Measurements from ENCODE around the gene EFNA5.
"Not testable (repeated sequence)": the region's sequence is repeated elsewhere in the genome, so short reads cannot be mapped to it uniquely, and the experiment has no call there.

EFNA5 gene

DNA sequence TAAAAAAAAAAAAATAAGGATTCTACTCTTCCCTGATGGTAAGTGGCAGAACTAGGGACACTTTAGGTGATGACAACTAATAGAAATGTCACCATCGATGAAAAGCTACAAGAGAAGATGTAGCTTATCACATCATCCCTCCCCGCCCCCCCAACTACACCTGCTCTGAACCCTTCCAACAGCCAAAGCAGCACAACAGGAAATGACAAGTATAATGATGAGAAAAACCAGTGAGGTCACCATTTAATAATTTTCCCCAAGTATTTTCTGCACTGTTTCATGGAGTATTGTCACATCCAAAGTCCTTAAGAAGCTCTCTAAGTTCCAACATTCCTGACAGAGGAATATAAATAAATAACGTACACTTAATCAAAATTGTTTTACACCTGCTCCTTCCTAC lies 221.4 kb downstream of the EFNA5 start:
- no peak for DNase-seq

DNA sequence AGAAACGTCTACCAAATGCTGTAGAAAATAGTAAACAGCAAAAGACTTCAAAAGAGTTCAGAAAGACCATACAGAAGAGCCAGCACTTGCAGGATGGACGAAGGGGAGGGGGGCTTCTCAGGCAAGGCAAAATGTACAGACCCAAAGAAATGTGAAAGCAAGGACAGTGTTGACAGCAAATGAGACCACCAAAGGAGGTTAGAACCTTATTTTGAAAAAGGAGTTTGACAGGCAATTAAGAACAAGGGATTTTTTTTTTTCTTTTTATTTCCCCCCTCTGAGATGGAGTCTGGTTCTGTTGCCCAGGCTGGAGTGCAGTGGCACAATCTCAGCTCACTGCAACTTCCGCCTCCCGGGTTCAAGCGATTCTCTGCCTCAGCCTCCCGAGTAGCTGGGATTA lies 223.2 kb downstream of the EFNA5 start:
- DNase-seq = no peak

DNA sequence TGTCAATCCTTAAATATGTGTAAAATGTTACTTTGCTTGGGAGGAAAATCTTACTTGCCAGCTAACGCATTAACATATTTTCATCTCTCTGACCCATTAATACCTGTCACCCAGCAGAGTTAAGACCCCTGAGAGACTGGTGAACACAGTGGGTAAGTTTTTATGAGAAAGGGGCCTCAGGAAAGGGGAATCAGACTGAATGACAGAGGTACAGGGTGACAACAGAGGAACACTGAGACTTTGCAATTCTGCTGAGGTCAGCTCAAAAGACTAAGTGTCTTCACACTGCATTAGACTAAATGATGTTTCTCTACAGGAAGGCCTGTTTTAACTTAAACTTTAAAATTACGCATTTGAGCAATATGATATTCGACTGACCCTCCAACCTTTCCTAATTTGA lies 223.8 kb downstream of the EFNA5 start:
- DNase-seq = no peak

DNA sequence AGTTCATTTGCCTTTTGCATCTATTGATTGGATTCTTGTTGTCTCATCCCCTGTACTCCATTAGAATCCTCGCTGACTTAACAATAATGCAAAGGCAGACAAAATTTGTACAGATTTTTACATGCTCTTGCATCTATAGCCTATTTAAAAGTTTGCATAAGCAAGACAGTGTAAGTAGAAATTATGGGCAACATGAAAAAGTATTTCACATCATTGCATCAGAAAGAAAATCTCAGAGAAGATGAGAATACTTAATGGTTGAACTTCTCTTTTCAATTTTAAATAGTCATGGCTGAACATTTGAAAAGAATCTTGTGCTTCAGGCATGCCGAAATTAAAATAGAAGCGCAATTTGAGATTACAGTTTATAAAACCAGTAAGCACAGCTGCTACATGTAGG lies 226.4 kb downstream of the EFNA5 start:
- DNase-seq = no peak

DNA sequence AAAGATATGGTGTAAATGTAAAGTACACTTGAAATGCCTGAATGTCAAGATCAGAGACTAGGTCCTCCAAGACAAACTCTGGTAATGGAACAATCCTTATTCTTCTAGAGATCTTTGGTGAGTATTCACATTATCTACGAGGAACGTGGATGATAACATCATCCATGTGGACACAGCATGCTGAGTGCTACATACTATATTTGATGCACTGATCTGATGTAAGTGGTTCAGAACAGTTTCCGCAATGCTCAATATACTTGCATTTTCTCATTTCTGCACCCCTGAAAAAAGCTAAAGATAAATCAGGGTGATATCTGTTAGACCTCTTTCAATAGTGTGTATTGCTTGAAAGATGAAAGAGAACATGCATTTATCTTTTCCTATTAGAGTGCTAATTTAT lies 226.8 kb downstream of the EFNA5 start:
- DNase-seq = no peak

DNA sequence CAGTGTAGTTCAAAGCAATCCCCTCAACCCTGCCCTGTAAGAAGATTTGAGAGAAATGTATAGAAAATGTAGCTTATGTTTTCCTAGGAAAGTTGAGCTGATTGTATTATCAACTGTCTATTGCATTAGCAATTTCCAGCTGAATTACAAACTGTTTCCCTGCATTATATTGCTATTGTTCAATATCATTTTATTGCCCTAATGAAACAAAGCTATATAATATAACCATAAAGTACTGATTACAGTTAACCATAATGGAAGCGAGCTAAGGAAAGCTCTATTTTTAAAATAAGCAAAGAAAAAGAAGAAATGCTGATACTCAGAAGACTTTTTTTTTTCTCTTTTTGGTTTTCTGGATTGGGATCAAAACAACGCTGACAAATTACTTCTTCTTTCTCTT lies 228.3 kb downstream of the EFNA5 start:
- no peak for DNase-seq

DNA sequence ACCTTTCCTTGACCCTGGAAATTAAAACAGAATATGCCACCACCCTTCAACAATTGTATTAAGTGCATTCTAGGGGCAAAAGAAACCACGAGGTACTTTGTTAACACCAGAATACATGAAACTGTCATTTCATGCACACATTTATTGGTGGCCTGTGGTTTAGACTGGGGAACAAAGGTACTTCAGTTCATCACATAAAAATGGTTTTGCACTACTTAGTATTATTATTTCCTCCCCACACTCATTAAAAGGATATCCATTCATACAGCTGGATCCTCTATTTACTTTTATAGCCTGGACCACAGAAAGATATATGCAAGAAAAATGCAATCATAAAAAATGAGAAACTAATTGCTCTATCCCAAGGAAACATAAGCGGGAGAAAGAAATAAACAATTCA lies 230.9 kb downstream of the EFNA5 start:
- no peak for DNase-seq

DNA sequence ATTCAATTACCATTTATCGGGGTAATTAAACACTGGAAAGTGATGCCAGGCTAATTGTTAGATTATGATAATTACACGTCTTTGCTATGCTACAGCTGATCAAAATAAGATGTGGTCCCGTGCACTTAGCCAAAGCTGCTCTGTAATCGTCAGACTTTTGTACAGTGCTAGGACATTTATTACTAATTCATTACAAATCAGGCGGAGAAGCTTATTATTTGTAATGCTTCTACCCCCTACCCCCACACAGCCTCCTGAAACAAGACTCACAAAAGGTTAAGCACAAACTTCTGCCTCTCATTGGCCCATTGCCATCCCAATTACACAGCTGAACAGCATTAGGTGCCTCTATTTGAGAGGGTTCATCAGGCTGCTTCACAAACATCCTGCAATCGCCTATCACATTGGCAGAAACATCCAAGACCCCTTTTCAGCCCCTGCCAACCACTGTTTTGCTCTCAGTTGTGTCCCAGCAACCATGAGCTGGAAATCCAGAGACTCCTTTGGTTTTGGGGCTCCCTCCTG lies 232.7 kb downstream of the EFNA5 start:
- DNase-seq = no peak

DNA sequence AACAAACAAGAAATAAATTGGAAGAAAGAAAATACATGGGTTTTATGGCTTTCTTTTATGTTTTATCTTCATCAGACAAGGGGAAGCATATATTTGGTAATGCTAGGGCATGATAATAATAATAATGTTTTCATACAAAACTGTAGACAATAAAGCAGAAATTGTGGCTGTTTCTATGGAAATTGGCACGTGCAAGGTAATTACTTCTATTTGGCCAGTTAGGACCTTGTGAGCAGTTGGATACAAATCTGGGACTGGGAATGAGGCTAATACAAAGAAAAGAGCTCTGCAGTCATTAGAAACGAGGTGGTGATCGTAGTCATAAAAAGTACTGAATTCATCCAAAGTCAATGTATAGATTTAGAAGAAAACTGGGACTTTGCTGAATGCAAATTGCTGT lies 233.6 kb downstream of the EFNA5 start:
- no peak for DNase-seq

DNA sequence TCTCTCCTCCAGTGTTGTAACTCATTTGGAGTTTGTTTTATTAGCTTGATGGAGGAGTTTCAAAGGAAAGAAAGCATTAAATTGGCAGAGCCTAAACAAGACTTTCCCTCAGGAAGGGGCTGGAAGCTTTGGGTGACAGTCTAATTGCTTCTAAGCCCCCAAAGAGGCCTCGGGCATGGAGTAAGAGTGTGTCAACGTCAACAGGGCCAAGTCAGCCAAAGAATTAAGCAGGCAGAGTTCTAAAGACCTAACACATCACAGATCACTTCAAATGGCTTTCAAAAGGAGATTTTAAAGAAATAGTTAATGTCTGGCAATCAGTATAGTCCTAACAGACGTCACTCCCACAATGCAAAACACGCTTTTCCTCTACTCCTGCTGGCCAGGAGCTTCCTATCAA lies 234.5 kb downstream of the EFNA5 start:
- no peak for DNase-seq

DNA sequence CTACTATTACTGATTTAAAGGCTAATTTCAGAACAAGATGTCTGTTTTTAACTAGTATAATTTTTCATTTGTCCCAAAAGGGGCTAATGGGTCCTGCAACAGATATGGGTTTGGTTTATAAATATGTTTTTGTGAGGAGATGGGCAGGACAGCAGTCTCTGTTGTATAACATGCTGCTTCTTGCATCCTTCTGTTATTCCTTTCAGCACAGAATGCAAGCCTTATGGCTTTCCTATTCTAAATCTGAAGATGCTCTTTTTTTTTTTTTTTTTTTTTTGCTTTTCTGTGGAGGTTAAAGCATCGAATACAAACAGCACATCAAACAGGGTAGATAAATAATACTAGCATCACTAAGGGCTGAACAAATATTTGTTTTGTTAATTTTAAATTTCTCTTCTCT lies 235.7 kb downstream of the EFNA5 start:
- DNase-seq = no peak

DNA sequence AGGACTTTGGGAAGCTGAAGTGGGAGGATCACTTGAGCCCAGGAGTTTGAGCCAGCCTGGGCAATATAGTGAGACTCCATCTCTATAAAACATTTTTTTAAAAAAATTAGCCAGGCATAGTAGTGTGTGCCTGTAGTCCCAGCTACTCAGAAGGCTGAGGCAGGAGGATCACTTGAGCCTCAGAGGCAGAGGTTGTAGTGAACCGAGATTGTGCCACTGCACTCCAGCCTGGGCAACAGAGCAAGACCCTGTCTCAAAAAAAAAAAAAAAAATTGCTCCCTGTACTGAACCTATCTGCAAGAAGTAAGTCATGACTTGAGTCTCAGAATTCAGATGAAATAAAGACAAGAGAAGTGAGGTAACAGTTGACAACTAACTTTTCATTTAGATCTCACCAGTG lies 237.1 kb downstream of the EFNA5 start:
- not testable (repeated sequence) for DNase-seq

DNA sequence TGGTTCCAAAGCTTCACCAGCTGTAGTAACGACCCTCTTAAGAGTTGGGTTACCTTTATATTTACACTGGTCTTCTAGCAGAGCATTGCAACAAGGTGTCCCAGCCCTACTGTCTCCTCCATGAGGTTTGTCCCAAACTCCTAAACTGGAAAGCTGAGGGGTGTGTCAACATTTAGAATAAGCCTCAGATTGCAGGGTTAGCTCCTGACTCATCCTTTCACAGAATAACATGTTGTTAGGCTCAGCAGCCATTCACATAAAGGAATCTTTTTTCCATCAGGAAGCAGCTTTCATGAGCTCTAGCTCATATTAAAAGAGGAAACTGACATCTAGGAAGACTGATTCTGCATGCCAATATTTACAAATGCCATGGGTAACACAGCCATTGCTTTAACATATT lies 238.7 kb downstream of the EFNA5 start:
- DNase-seq = no peak

DNA sequence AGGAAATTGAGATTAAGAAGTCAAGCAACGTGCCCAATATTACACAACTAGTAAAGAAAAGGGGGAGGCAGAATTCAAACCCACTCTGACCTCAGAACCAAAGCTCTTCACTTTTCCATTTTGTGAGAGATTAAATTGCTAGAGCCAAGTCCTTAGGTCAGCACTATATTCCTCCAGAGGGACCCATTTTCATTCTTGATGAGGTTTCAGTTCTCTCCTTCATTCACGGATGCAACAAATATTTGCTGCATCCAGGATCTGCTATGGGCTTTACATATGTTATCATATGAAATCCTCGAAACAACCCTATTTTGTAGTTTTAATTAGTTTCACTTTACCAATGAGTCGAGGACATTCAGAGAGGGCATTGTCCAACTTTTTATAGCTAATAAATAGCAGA lies 239.2 kb downstream of the EFNA5 start:
- no peak for DNase-seq

DNA sequence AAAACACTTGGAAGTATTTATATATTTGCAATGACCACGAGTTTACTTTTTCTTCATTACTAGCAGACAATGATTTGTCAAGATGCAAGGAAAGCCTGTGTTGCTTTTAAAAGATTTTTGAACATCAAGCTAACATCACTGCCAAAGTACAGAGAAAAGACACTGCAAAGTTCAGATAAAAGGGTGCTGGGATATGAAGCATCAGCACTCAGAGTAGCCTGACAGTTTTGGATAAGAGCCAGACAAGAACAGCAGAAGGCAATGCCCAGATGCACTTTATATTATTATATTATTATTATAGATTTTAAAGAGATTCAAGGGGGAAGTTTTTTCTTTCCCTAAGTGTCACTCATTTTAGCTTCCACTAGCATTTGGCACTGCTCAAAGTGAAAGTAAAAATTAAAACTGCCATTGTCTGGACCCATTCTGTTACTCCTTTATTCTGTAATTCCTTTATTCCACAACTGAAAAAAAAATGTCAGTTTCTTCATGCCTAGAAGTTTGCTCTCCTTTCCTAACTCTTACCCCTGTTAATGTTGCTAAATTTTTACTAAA lies 240.6 kb downstream of the EFNA5 start:
- DNase-seq = no peak

DNA sequence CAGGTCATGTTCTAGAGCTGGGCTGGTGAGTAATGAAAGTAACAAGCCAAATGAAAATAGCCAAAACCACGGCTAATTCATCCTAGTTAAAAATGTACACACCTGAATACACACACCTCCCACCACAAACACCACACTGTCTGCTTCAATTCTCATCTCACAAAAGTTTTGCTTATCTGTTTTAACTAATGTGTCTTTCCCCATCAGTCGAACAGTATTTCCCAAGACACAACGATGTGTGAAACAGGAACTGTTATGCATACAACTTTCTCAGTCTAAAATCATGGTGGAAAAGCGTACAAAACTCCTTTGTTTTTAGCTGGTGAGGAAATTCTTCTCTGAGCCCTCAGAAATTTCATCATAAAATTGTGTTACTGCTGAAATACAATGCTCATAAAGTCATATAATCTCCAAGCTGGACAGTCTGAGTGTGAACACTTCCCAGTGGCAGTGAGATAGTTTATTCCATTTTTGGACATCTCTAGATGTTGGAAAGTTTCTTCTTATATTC lies 242.4 kb downstream of the EFNA5 start:
- no peak for DNase-seq

DNA sequence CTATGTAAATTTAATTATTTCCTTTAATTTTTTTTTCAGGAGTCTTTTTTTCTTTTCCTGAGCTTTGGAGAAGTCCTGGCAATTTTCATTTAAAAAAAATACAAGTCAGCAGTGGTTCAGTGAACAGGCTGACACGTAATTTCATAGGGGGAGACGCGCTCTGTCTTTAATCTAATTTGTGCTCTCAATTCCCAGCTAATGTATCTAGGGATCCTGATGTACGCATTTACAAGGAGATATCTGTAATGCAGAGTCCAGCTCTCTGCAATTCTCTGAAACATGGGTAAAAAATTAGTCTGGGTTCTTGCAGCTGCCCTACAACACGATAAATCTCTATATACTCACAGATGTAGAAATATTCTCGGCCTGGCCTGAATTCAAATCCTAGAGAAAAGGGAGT lies 243.9 kb downstream of the EFNA5 start:
- no peak for DNase-seq

DNA sequence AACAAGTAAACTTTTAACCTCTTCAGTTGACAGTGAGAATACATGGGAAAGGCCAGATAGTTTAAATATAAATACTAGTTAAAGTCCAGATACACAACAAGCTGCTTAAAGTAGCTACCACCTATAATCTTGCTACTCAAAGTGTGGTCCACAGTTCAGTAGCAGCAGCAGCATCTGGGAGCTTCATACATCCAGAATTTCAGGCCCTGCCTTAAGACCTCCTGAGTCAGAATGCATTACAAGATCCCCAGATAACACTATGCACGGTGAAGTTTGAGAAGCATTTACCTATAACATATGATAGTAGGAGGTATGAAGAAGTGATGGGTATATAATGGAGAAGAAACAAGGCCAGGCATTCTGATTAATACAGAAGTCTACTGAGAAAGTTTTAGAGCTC lies 244.5 kb downstream of the EFNA5 start:
- DNase-seq = no peak

DNA sequence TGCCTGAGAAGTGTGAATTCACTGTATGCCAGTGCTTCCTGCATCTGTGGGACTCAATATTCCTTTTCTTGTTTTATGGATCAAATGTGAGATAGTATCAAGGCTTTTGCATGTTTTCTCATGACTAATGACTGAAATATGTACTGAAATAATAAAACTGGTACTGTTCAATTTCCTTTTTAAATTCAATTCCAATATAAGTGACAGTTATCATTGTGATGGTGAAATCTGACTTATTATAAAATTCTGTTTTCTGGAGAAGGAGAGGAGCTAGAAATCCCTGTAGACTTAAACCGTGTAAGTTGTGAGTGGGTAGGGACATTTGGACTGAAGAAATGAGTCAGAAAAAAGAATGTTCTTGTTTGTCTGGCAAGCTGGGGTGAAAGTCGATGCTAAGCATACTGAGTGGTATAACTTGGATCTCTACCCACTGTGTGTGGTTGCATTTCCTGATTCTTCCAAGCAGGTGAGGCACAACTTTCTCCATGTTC lies 245.2 kb downstream of the EFNA5 start:
- DNase-seq = no peak

DNA sequence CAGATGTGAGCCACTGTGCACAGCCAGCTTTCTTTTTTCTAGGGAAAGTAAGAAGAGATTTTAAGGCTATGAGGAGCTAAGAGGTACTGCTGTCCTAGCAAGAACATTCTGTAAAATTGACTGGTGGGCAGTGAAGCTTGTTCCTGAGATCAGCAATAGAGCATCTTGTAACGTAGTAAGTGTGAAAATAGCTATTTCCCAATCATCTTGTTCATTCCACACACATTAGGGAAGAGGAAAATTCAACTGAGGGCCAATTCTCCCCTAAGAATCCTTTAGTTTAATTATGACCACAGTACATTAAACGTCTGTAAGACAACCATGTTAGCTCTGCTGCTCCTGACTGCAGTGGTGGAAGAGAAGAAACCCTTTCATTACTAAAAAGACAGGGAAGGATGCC lies 246.2 kb downstream of the EFNA5 start:
- DNase-seq = no peak

DNA sequence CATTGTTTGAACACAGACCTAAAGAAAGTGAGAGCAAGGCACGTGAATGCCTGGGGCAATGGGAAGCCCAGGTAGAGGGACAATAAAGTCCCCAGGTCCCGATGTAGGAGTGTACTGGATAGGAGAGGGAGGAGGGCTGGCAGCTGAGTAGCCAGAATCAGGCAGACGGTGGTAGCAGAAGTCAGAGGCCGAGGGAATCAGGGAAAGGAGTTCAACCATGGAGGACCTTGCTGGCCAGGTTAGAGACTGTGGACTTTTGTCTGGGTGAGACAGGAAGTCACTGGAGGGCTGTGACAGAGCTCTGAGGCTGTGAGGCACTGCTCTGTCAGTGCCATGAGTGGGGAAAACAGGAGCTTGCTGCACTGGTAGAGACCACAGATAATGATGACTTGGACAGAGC lies 248.2 kb downstream of the EFNA5 start:
- no peak for DNase-seq

DNA sequence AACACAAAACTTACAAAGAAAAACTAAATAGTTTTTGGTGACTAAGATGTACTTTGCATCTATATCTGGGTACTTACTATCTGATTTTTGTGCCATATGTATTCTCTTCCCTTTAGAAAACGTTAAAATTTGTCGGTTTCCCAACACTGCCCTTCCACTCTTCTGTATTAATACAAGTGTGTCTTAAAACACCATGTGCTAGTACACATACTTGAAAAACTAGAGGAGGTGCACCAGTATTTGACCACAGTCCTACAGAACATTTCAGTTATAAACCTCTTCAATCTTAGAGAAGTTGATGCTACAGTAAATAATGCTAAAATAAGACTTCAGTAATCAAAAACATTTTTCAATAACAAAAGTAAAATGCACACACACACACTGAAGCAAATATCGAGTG lies 251.2 kb downstream of the EFNA5 start:
- no peak for DNase-seq

DNA sequence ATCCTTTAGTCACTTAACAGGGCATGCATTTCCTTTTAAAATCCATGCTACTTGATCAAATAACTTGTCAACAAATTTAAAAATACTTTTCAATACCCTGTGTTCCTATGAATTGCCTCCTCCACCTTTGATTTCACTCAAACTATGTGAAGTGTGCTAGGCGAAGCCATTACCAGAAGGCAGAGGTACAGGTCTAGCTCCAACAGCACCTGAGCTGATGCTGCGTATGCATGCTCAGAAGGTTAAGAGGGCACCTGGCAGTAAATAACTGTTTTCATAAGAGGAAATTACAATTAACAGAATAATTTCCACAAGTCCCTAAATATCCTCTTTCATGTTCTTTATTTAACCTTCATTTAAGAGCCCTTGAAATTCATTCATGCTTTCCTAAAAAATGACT lies 251.8 kb downstream of the EFNA5 start:
- DNase-seq = no peak

DNA sequence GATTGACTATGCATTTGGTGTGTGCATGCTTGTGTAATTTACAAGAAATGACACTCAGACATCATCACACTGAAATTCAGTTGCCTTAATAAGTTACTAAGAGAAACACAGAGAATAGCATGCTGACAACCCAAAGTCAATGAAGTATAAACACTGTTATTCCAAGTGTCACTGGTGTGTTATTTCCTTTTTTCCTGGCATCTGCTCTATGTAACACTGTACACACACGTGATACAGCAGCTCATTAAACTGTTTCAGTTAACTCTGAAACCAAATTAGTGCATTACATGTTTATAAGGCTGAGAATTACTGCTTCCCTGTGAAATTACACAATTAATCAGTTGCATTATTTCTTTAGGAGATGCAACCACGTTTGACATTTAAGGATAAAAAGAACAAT lies 252.7 kb downstream of the EFNA5 start:
- DNase-seq = no peak

DNA sequence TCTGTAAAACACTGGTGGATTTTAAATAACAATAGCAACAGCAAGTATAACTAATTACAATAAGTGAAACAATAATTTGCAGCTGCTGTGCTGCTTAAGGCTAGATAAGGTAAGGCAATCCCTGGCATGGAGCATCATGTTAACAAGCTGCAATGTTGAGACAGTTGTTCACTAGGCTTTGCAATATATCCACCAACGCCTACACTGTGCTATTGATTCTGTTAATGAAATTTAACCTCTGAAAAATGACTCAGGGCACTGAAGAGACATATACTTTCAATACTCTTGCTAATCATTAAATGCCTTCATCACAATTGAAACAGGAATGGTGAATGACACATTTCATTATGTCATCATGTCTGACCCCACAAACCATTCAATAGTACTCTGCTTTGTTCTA lies 255.0 kb downstream of the EFNA5 start:
- DNase-seq = no peak
